SH-SY5Y (cell line): ENCODE results near the gene SMIM35.

Experiments
- GATA2 ChIP-seq: IDR thresholded peaks from 2 replicates; pipeline ENCODE4 v1.6.1; 2011; ENCODE audit warnings: mild to moderate bottlenecking, low read depth, low read length
- GATA3 ChIP-seq: IDR thresholded peaks from 2 replicates; pipeline ENCODE4 v1.6.1; 2011; ENCODE audit warnings: low read depth, mild to moderate bottlenecking, low read length, moderate library complexity

DNA sequence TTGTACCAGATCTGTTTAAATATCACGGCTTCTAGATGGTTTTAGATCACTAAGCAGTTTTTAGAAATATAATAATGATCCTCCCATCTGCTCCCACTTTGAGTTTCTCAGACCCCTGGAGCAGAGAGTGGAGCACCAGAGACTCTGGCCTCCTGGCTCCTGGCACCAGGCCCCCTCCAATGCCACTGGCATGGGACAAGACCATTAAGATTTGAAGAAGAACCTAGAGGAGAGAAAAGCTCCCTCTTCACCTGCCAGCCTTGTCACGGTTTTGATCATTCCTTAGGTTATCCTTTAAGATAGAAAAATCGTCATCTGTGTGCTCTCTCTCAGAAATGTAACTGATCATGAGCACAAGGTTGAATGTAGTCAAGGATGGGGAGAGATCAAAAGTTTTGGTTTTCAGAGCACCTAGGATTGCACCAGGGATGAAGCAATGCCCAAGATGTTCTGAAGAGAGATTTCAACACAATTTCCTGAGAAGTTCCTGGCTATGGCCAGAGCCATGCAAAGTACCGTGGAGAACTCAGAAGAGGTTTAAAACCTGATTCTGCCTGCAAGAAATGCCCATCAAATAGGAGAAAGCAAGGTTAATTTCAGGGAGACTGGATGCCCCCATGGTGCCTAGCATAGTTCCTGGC lies 78.4 kb downstream of the SMIM35 start:
- TF ChIP-seq GATA3: no peak
- no peak for TF ChIP-seq GATA2
